Superior temporal gyrus (tissue), 1 donor: ENCODE measurements around the gene PSMD3.

Experiments used
- DNase-seq: peaks from one replicate; pipeline ENCODE4 v3.0.0-alpha.2; 2016; ENCODE audit errors: extremely low spot score

PSMD3 gene

GRCh38 chr17:39960524-39961041, 20.0 kb upstream of the PSMD3 start:
- no peak for DNase-seq

- no peak for DNase-seq
Measured at GRCh38 chr17:39962642-39963220, 17.9 kb upstream of the PSMD3 start, which contains the start of gene GSDMA. GSDMA (plus strand) TSS chr17:39963004; CDS start chr17:39965688, 2,684 bp downstream.

DNA sequence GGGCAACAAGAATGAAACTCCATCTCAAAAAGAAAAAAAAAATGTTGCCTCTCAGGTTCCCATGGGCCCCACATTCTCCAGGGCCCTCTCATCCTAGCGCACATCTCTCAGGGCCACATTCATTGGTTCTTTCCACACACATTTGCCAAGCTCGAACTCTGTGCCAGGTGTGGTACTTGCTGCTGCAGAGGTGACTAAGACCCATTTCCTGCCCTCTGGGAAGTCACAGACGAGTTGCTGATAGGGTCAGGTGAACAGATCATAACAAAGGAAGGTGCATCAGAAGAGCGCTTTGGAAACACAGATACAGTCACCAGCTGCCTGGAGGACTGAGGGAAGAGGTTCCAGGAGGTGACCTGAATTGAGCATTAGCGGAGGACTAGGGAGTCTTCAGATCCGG, 16.8 kb upstream of the PSMD3 start:
- no peak for DNase-seq

GRCh38 chr17:39965017-39965699, 15.4 kb upstream of the PSMD3 start:
- no peak for DNase-seq

DNA sequence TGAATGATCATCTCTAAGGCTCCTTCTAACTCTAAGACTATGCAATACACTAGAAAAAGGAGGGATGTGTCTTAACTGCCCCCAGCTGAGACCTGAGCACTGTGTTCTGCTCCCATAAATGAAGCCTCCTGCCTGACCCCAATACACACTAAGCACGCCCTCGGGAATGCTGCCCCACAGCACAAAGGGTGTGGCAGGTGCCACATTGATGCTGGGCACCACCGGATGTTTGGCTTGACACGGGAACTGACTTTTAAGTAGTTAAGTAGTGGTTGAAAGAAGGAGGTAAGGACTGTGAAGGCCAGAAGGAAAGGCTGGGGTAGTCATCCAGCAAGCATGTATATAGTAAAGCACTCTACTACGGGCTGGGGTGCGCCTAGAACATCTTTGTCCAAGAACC, 13.8 kb upstream of the PSMD3 start:
- DNase-seq, result no peak

- no peak for DNase-seq
Measured at GRCh38 chr17:39968761-39969160, 11.8 kb upstream of the PSMD3 start.

DNA sequence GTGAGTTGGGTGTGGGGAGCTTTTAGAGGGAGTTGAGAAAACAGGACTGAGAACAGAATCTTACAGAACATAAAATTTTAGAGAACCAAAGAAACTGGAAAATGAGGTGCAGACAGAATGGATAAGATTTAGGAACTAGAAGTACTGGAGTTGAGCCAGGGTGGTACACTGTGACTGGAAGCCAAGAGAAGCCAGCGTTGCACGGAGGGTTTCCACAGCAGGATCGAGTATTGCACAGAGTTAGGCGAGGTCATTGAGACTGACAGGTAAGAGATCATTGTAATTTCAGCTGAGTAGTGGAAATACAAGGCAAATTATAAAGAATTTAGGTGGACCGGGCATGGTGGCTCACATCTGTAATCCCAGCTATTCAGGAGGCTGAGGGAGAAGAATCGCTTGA, 11.2 kb upstream of the PSMD3 start:
- no peak for DNase-seq

- DNase-seq, result no peak
Measured at GRCh38 chr17:39970157-39970692, 10.4 kb upstream of the PSMD3 start.

GRCh38 chr17:39971076-39971603, 9.5 kb upstream of the PSMD3 start:
- DNase-seq, result no peak

GRCh38 chr17:39972271-39972670, 8.3 kb upstream of the PSMD3 start:
- no peak for DNase-seq

DNA sequence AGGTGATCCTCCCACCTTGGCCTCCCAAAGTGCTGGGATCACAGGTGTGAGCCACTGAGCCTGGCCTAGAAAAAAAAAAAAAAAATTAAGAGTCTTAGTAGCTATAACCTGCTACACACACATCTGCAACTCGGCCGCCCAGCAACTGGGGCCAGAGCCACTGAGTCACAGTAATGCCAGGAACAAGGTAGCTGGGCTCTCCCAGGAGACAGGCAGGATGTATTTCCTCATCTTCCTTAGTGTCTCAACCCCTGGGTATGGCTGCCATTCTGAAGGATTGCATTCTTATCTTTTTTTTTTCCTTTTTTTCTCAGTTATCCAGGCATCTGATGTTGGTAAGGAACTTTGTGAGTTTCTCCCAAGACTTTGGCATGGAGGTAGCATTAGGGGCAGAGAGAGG, 7.1 kb upstream of the PSMD3 start:
- no peak for DNase-seq

- no peak for DNase-seq
Measured at GRCh38 chr17:39974433-39974832, 6.2 kb upstream of the PSMD3 start.

- no peak for DNase-seq
Measured at GRCh38 chr17:39975801-39976200, 4.8 kb upstream of the PSMD3 start.

DNA sequence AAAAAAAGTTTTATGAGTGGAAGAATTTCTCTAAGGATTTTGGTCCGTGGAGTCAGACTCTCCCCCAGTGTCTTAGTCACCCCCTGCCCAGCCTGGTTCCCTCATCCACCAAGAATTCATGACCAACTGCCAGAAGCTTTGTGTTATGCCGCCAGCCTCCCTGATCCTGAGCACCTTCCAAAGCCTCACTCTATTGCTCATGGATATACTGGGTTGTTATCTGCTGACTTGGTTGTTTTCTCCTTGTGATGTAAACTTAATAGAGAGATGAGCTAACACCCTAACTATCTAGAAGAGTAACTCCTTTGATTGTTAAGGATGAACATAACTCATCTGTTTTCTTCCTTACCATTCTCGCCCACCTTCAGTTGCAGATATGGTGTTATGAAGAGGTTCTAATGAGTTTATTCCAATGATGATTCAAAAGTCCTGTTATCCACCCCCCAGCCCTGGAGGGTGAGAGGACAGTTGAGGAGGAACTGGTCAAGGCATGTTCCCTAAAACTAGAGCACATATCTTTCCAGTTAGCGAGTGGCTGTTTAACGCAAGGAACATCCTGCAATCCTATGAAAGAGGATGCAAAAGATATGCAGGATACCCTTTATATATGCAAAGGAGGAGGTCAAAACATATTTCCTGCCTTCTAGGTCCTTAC, 1.5 kb upstream of the PSMD3 start:
- DNase-seq, result no peak

GRCh38 chr17:39979893-39980350, 685 bp upstream of the PSMD3 start:
- no peak for DNase-seq

GRCh38 chr17:39981207-39981741, 667 bp downstream of the PSMD3 start:
- DNase-seq, result no peak

DNA sequence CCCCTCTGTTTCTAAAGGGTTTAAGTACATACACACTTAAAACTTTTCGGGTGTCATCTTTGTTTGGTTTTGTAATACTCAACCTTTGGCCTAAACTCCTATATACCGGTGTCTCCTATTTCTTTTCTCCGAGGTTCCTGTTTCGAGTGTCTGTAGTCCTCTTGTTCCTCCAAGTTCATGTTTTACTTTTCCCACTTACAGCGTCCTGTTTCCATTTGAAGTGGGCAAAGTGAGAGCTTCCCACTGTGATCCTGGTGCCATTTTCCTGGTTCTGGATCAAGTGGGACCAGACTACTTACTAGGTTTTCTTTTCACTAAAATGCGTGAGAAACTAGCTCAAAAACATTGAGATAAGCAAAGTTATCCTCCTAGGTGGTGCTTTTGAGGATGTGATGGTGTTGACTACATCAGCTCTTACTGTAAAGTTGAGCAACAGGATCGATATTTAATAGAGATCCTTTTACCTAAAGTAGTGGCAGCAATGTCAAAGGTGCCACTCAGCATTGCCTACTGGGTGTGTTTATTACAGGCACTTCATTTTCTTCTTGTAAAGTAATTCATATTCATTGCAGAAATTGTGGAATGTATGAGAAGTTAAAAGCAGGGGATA, 1.3 kb downstream of the PSMD3 start:
- DNase-seq, result no peak

- DNase-seq, result no peak
Measured at GRCh38 chr17:39988206-39988810, 7.7 kb downstream of the PSMD3 start.

GRCh38 chr17:39994448-39994847, 13.8 kb downstream of the PSMD3 start:
- no peak for DNase-seq

DNA sequence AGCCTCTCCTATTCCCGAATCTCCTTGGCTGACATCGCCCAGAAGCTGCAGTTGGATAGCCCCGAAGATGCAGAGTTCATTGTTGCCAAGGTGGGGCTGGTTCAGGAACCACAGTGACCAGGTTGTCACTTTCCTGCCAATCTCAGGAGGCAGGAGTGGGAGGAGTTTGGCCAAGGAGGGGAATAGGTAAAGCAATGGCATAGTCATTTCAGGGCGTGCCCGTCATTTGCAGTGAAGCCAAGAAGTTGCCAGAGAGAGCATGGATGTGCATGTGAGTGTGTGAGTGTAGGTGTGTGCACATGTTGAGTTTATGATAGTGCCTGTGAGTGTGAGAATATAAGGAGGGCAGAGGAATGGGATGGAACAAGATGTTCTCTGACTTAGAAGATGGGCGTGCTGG, 14.8 kb downstream of the PSMD3 start:
- DNase-seq, result no peak

DNA sequence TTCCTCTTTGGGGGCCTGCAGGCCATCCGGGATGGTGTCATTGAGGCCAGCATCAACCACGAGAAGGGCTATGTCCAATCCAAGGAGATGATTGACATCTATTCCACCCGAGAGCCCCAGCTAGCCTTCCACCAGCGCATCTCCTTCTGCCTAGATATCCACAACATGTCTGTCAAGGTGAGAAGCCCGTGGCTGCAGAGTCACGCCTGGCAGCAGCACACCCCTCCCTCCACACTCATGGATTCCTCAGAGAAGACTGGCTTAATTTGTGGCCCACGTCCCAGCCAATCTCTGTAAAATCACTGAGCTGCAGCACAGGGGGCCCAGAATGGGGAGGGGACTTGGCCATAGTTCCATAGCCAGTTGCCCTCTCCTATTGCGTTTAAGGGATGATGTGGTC, 15.6 kb downstream of the PSMD3 start:
- DNase-seq, result no peak
